Measurements from ENCODE around the gene CRYGN. TPM values are rescaled to one million over a fixed set of nuclear protein-coding genes. Genes with fewer than 3 reads are reported as not detected.

The CRYGN gene
- polyA plus RNA-seq, 1 of the 3 experiments (the other 2 are of a cell fraction) = not detected

- 92% methylated on average over 24 of the region's 32 CpGs for WGBS (ENCODE audit: low lambda C conversion rate)
- Histone ChIP-seq H3K9ac (no peak overlapping the region), H3K79me2 (ENCODE audit: insufficient read depth) (no peaks in the 10 kb centered on the region), H3K4me2 (no peak overlapping the region), H2AFZ (ENCODE audit: low read depth) (no peak overlapping the region), H3F3A (replicated peaks; ENCODE audit: insufficient read depth) (peaks cover 4% of the 10 kb centered on the region), H3K9me2 (no peaks in the 10 kb centered on the region), H4K20me1 (ENCODE audit: insufficient read depth) (no peaks in the 10 kb centered on the region), H3K36me3 (replicated peaks in 1 of 2; ENCODE audit: control insufficient read depth in 1 of 2, insufficient read depth in 2 of 2, low read length in 1 of 2) (peaks cover 15 to 39% of the 10 kb centered on the region in 2 experiments), H3K27me3 (ENCODE audit: insufficient read depth) (no peaks in the 10 kb centered on the region), H3K4me1 (ENCODE audit: control insufficient read depth in 1 of 2, insufficient read depth in 2 of 2, low read depth in 1 of 2, low read length in 1 of 2) (no peaks in the 10 kb centered on the region), H3K4me3 (ENCODE audit: low read depth in 2 of 2, low read length in 1 of 2) (no peak overlapping the region), H3K27ac (ENCODE audit: low read depth in 2 of 2, low read length in 1 of 2) (no peak overlapping the region), H3K9me3 (no peaks in the 10 kb centered on the region)
- TF ChIP-seq, protein P1, sequence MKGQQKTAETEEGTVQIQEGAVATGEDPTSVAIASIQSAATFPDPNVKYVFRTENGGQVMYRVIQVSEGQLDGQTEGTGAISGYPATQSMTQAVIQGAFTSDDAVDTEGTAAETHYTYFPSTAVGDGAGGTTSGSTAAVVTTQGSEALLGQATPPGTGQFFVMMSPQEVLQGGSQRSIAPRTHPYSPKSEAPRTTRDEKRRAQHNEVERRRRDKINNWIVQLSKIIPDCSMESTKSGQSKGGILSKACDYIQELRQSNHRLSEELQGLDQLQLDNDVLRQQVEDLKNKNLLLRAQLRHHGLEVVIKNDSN (IDR thresholded peaks at IDR 0.05; ENCODE audit: borderline replicate concordance, low read depth) = no peak
- no peak for TF ChIP-seq ZBTB33 (IDR thresholded peaks at IDR 0.05; ENCODE audit: borderline replicate concordance, low read depth)
- TF ChIP-seq TCF12 (IDR thresholded peaks at IDR 0.05) = no peak
- no peak for TF ChIP-seq RAD21 (IDR thresholded peaks at IDR 0.05; ENCODE audit: low read length)
- TF ChIP-seq, protein P2, sequence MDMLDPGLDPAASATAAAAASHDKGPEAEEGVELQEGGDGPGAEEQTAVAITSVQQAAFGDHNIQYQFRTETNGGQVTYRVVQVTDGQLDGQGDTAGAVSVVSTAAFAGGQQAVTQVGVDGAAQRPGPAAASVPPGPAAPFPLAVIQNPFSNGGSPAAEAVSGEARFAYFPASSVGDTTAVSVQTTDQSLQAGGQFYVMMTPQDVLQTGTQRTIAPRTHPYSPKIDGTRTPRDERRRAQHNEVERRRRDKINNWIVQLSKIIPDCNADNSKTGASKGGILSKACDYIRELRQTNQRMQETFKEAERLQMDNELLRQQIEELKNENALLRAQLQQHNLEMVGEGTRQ (IDR thresholded peaks at IDR 0.05; ENCODE audit: borderline replicate concordance, low read depth, low read length) = no peak
- TF ChIP-seq PBX3 (IDR thresholded peaks at IDR 0.05) = no peak
- TF ChIP-seq ELF1 (IDR thresholded peaks at IDR 0.05) = no peak
- TF ChIP-seq TAF1 (IDR thresholded peaks at IDR 0.05; ENCODE audit: borderline replicate concordance, low read depth, low read length) = no peak
- TF ChIP-seq, protein P3, sequence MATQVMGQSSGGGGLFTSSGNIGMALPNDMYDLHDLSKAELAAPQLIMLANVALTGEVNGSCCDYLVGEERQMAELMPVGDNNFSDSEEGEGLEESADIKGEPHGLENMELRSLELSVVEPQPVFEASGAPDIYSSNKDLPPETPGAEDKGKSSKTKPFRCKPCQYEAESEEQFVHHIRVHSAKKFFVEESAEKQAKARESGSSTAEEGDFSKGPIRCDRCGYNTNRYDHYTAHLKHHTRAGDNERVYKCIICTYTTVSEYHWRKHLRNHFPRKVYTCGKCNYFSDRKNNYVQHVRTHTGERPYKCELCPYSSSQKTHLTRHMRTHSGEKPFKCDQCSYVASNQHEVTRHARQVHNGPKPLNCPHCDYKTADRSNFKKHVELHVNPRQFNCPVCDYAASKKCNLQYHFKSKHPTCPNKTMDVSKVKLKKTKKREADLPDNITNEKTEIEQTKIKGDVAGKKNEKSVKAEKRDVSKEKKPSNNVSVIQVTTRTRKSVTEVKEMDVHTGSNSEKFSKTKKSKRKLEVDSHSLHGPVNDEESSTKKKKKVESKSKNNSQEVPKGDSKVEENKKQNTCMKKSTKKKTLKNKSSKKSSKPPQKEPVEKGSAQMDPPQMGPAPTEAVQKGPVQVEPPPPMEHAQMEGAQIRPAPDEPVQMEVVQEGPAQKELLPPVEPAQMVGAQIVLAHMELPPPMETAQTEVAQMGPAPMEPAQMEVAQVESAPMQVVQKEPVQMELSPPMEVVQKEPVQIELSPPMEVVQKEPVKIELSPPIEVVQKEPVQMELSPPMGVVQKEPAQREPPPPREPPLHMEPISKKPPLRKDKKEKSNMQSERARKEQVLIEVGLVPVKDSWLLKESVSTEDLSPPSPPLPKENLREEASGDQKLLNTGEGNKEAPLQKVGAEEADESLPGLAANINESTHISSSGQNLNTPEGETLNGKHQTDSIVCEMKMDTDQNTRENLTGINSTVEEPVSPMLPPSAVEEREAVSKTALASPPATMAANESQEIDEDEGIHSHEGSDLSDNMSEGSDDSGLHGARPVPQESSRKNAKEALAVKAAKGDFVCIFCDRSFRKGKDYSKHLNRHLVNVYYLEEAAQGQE (IDR thresholded peaks at IDR 0.05; ENCODE audit: low read depth, low read length) = no peak
- TF ChIP-seq FOXJ3 (CRISPR knock-in tag; IDR thresholded peaks at IDR 0.05) = no peak
- TF ChIP-seq, protein P4, sequence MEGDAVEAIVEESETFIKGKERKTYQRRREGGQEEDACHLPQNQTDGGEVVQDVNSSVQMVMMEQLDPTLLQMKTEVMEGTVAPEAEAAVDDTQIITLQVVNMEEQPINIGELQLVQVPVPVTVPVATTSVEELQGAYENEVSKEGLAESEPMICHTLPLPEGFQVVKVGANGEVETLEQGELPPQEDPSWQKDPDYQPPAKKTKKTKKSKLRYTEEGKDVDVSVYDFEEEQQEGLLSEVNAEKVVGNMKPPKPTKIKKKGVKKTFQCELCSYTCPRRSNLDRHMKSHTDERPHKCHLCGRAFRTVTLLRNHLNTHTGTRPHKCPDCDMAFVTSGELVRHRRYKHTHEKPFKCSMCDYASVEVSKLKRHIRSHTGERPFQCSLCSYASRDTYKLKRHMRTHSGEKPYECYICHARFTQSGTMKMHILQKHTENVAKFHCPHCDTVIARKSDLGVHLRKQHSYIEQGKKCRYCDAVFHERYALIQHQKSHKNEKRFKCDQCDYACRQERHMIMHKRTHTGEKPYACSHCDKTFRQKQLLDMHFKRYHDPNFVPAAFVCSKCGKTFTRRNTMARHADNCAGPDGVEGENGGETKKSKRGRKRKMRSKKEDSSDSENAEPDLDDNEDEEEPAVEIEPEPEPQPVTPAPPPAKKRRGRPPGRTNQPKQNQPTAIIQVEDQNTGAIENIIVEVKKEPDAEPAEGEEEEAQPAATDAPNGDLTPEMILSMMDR (IDR thresholded peaks at IDR 0.05) = no peak
- no peak for TF ChIP-seq RXRA (IDR thresholded peaks at IDR 0.05; ENCODE audit: borderline replicate concordance, low read depth)
- TF ChIP-seq FOSL2 (IDR thresholded peaks at IDR 0.05; ENCODE audit: borderline replicate concordance, low read depth) = no peak
- no peak for TF ChIP-seq IRF3 (IDR thresholded peaks at IDR 0.05; ENCODE audit: low read depth, low read length)
- TF ChIP-seq EZH2phosphoT487 (IDR thresholded peaks at IDR 0.05; ENCODE audit: borderline replicate concordance, low read depth) = no peak
- no peak for TF ChIP-seq CHD2 (IDR thresholded peaks at IDR 0.05; ENCODE audit: low read length, partially characterized antibody)
- TF ChIP-seq RFX5 (IDR thresholded peaks at IDR 0.05; ENCODE audit: low read length) = no peak
- no peak for TF ChIP-seq MXI1 (IDR thresholded peaks at IDR 0.05; ENCODE audit: low read depth, low read length)
- peak; percentile 50 for DNase-seq
- ChIA-PET POLR2A (no interaction called here), CTCF (interaction anchor here (1.0 to 1.7 kb wide), 3 partner anchors 12 to 68 kb away, joined by 4 to 6 read pairs (median 4); no protein-coding TSS in a partner anchor)
These were observed 59.5 kb downstream of the CRYGN start for GRCh38 chr7:151380199-151381097.

All from SK-N-SH (cell line).